Stimulated activated CD4-positive, alpha-beta T cell treated with anti-CD3 and anti-CD28 coated beads, Interleukin-15, amount 100 ng/mL, for 24 hours (primary cell): Measurements from ENCODE around the gene NTM.
"Not testable (repeated sequence)": the region's sequence is repeated elsewhere in the genome, so short reads cannot be mapped to it uniquely, and the experiment has no call there.

ENCODE experiments used
- DNase-seq: peaks from one replicate; pipeline ENCODE4 v3.0.0-alpha.2; 2020

Gene NTM

GRCh38 chr11:132314911-132315455, 944.6 kb downstream of the NTM start:
- DNase-seq: no peak

DNA sequence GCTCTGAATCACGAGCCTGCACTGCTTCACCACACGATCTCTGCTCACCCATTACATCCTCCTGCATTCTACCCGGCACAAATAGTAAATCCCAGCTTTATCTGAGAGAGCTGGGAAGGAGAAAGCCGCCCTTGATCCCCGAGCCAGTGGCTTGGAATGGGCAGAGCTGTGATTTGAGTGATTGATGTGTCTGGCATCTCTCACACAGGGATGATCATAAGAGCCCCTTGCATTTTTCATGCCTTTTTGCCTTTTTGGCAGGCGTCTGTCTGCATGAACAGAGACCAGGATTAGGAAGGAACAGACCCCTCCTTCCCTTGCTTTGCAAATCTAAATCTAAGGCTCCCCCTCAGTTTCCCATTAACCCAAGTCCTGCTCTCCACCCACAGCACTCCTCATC, 945.3 kb downstream of the NTM start:
- no peak for DNase-seq

DNA sequence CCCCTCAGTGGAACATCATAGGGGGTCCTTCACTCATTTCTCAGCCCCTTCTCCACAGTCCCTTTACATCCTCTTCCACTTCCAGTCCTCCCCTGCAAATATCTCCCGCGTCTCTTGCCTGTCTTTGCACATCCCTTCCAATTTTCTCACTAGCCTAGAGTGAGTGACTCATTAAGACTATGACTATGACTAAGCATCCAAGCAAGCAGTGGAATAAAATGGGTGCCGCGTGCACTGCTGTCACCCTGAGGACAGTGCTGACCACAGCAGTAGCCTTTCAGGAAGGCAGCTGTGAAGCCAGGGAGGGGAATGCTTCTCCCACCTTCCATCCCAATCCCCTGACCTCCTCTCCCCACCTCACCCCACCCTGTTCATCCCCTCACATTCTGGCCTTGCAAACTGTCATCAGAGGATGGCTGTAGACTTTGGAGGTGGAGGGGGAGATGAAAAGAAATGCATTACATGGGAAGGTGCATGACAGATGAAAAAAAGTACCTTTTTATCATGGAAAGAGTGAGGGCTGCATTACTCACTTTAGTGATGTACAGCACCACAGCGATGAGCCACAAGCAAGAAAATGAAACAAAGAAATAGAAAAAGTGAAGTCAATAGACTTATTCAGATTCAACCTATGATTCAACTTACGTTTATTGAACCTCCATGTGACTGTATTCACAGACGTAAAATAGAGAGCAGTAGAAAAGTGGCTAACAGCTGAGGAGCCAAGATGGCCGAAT, 948.2 kb downstream of the NTM start:
- no peak for DNase-seq

- not testable (repeated sequence) for DNase-seq
Measured at GRCh38 chr11:132319419-132319818, 949.0 kb downstream of the NTM start.

GRCh38 chr11:132330515-132330914, 960.1 kb downstream of the NTM start:
- DNase-seq: no peak

DNA sequence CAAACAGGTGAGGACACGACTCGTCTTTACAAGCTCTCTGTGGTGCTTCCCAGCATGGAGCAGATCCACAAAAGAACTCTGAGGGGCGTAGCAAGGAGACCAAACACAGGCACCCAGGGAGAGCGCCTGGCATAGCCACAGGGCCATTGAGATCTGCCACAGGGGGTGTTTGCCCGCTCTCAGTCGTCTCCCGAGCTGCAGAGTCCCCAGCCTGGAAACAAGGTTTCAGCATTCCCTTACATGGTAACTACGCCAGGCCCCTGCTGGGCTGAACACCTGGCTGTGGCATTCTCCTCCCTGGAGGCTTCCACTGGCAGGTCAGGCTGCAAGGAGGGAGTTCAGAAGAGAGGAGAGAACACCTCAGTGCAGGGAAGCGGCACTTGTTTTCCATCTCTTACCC, 962.1 kb downstream of the NTM start:
- no peak for DNase-seq

- no peak for DNase-seq
Measured at GRCh38 chr11:132334769-132335280, 964.4 kb downstream of the NTM start.

GRCh38 chr11:132335311-132335710, 964.9 kb downstream of the NTM start:
- DNase-seq: no peak

GRCh38 chr11:132336781-132337535, 966.5 kb downstream of the NTM start:
- DNase-seq: no peak

DNA sequence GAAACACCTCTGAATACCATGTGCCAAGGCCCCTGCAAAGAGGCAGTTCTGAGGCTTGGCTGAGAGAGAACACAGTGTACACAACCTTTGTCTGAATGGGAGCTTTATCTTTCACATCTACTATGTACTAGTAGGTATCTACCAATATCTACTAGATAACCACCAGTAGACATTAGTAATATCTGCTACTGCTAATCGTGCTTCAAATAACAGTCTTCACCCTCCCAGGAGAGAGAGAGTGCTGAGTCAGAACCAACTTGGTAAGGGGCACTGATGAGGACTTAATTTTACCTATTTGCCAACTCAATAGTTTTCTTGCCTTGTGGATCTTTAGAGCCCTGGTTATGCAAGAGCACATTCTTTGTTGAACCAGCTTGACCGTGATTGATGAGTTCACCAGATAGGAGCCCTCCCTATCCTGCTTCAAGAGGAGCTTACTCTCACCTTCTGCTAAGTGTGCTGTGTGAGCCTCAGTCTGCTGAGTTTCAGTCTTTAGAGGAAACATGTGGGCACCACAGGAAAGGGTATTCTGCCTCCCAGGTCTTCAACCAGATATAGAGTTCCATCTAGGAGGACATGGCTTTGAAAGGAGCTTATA, 967.5 kb downstream of the NTM start:
- DNase-seq: no peak

- DNase-seq: no peak
Measured at GRCh38 chr11:132342408-132342807, 972.0 kb downstream of the NTM start.

GRCh38 chr11:132343445-132344175, 973.2 kb downstream of the NTM start:
- no peak for DNase-seq

DNA sequence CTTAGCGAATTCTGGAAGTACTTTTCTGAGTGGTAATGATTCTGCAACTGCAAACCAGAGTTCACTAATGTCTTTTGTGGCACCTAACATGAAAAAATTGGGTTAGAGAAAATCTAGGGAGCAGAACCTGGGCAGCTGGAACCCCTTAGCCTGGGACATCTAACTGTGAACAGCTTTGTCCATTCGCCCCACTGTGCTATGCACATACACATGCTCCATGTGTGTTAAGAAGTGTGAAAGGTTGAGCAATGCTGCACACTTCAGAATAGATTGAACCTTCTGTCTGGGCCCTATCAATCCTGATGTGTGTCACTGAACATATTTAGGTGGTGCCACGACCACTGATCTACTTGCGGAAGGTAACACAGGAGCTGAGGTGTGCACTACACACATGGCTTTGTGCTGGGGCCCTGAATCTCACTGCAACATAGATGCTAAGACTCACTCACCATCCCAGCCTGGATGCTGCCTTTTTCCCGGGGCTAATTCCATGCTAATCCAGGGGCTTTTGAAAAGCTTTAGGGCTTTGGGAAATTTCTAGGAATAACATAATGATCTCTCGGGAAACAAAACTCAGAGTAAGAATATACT, 976.2 kb downstream of the NTM start:
- no peak for DNase-seq

DNA sequence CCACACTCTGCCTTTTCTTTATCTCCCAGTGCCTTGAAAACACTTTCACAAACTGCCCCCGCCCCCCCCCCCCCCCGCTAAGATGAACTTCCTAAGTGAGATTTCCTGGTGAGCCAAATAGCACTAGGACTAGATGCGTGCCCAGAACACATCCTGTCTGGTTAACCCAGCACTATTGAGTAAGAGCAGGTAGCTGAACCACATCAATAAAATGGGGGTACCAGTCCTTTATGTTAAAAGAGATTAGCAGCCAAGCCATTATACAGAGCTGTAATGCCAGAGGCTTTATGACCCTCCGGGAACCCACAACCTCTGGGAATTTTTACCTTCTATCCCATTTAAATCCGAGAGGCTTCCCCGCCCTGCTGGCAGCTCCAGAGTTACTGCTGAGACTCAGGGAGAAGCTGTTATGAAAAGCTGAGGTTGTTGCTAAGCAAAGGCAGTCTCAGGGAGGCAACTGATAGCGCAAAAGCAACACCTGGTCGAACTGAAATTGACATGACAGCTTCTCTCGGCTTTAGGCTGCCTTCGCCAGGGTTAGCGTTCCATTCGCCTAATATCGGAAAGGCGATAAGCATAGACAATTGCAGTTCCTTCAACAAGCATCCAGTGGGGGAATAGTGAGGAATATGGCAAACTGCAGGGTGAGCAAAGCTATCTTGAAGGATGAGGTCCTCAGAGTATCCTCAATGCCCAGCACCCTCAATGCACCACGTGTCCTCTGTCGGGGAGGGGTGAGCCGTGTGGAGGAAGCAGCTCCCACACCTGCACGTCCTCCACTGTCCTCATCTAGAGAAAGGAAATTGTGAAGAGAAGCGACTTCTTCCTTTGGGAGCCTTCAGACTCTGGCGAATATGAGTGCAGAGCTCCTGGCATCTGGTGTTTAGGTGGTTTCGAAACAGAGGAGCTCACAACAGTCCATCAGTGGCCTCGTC, 977.0 kb downstream of the NTM start:
- DNase-seq: no peak

DNA sequence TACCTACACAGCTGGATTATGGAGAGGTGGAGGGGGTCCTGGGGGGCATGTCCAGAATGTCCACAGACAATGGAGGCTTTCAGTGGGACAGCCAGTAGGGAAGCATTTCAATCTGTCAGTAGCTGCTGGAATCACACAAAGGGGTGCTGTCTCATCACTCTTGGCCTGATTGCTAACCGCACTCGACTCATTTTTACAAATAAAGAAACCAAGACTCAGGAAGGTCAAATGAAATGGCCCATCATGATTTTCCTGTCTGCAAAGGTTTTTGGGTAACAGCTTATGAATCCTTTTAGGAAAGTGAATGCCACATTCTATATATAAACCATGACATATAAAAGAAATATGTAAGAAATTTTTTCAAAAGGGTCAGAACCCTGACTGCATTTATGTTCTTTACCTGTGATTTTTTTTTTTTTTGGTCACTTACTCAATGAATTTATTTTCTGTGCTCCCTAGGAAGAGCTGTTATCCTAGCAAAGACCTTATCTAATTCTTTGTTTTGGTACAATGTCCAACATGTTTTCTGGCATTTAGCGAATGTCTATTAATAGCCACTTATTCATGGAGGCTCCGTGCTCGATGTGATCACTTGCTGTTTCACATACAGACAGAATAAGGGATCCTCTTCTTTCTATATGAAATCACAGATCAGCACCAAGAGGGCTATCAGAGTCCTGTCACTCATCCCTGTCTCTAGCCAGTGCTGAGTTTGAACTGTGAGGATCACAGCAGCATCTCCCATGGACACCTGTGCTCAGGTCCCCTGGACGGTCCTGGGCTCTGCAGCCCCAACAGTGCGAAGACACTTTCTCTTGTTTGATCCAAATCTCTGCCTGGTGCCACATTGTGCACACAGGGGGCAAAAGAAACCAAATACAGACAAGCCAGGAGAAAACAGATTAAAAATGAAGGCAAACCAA, 979.7 kb downstream of the NTM start:
- no peak for DNase-seq

DNA sequence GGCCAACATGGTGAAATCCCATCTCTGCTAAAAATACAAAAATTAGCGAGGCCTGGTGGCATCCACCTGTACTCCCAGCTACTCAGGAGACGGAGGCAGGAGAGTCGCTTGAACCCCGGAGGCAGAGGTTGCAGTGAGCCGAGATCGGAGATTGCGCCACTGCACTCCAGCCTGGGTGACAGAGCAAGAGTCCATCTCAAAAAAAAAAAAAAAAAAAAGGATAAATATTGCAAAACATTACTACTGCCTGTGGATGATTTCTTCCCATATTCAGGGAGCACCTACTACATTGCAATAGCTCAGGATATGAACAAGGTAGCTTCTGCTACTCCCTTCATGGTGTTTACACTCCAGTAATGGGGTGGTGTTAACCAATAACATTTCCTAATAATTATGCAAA, 980.6 kb downstream of the NTM start:
- DNase-seq: no peak

DNA sequence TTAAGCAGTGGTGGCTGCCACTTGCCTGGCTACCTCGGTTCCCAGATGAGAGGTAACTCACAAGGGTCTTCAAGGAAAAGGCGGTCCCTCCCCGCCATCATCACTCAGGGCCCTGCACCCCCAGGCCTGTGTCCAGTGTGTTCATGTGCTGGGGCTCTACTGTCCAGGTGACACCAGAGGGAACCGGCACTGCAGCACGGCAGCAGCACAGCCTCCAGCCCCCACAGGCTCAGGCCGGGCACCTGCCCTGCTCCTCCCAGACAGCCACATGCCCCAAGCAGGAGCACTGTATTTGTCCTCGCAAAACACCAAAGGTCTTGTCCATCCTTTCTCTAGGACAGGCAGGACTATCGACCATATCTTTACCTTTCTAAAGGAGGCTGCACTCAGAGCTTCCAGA, 982.1 kb downstream of the NTM start:
- DNase-seq: no peak

- DNase-seq: no peak
Measured at GRCh38 chr11:132353255-132353654, 982.8 kb downstream of the NTM start.

GRCh38 chr11:132357811-132358572, 987.6 kb downstream of the NTM start:
- DNase-seq: no peak
